H9 (cell line): Measurements from ENCODE around the gene MYL9. TPM values are rescaled to one million over a fixed set of nuclear protein-coding genes. Genes with fewer than 3 reads are reported as not detected.
"Not testable (repeated sequence)": the region's sequence is repeated elsewhere in the genome, so short reads cannot be mapped to it uniquely, and the experiment has no call there.

Experiments
- DNase-seq: peaks from one replicate; pipeline ENCODE4 v3.0.0-alpha.2; 2017
- H2AFZ ChIP-seq: one replicate; pipeline ENCODE4 v1.6.1; 2013; ENCODE audit warnings: mild to moderate bottlenecking, low read length, control low read depth, moderate library complexity
- H2AK5ac ChIP-seq: 2 replicates; pipeline ENCODE4 v1.6.1; 2013; ENCODE audit warnings: low read length, control low read depth, mixed read lengths; ENCODE audit not compliant: insufficient read length
- H2BK120ac ChIP-seq: one replicate; pipeline ENCODE4 v1.6.1; 2013; ENCODE audit warnings: low read depth, mild to moderate bottlenecking, low read length, control low read depth, inconsistent platforms; ENCODE audit not compliant: poor library complexity, severe bottlenecking
- H2BK12ac ChIP-seq: 2 replicates; pipeline ENCODE4 v1.6.1; 2013; ENCODE audit warnings: low read length, control low read depth, mixed read lengths, low read depth; ENCODE audit not compliant: insufficient read length
- H2BK15ac ChIP-seq: 2 replicates; pipeline ENCODE4 v1.6.1; 2013; ENCODE audit warnings: low read depth, low read length, control low read depth
- H2BK20ac ChIP-seq: one replicate; pipeline ENCODE4 v1.6.1; 2013; ENCODE audit warnings: low read depth, mild to moderate bottlenecking, low read length, control low read depth, inconsistent platforms; ENCODE audit not compliant: poor library complexity, severe bottlenecking
- H2BK5ac ChIP-seq: 2 replicates; pipeline ENCODE4 v1.6.1; 2013; ENCODE audit warnings: low read length, control low read depth, mixed read lengths; ENCODE audit not compliant: insufficient read length
- H3K14ac ChIP-seq: 2 replicates; pipeline ENCODE4 v1.6.1; 2013; ENCODE audit warnings: low read length, control low read depth; ENCODE audit not compliant: insufficient read depth
- H3K18ac ChIP-seq: 2 replicates; pipeline ENCODE4 v1.6.1; 2013; ENCODE audit warnings: low read depth, mild to moderate bottlenecking, mixed read lengths, low read length, control low read depth; ENCODE audit not compliant: insufficient read length
- H3K23ac ChIP-seq: 2 replicates; pipeline ENCODE4 v1.6.1; 2013; ENCODE audit warnings: low read length, control low read depth, mixed read lengths, low read depth; ENCODE audit not compliant: insufficient read length
- H3K23me2 ChIP-seq: 2 replicates; pipeline ENCODE4 v1.6.1; 2013; ENCODE audit warnings: low read depth, mild to moderate bottlenecking, mixed read lengths, low read length, control low read depth; ENCODE audit not compliant: insufficient read length, poor library complexity, severe bottlenecking
- H3K27ac ChIP-seq: 2 replicates; pipeline ENCODE4 v1.5.1; 2013; ENCODE audit warnings: low read length, control low read depth, mixed read lengths, low read depth; ENCODE audit not compliant: insufficient read length
- H3K27me3 ChIP-seq: 2 replicates; pipeline ENCODE4 v1.6.1; 2013; ENCODE audit warnings: low read length, control low read depth, inconsistent platforms; ENCODE audit not compliant: insufficient read depth
- H3K4ac ChIP-seq: 2 replicates; pipeline ENCODE4 v1.6.1; 2013; ENCODE audit warnings: low read depth, mild to moderate bottlenecking, control low read depth, inconsistent platforms, low read length, moderate library complexity
- H3K4me1 ChIP-seq: 2 replicates; pipeline ENCODE4 v1.6.1; 2013; ENCODE audit warnings: low read length, control low read depth, inconsistent platforms; ENCODE audit not compliant: insufficient read depth
- H3K4me2 ChIP-seq: 2 replicates; pipeline ENCODE4 v1.6.1; 2013; ENCODE audit warnings: low read length, control low read depth, mixed read lengths; ENCODE audit not compliant: insufficient read length, insufficient read depth
- H3K56ac ChIP-seq: 2 replicates; pipeline ENCODE4 v1.6.1; 2013; ENCODE audit warnings: low read depth, mild to moderate bottlenecking, mixed read lengths, low read length, control low read depth; ENCODE audit not compliant: insufficient read length
- H3K79me1 ChIP-seq: 2 replicates; pipeline ENCODE4 v1.6.1; 2013; ENCODE audit warnings: low read depth, mild to moderate bottlenecking, moderate library complexity, low read length, control low read depth, inconsistent platforms; ENCODE audit not compliant: insufficient read depth, poor library complexity, severe bottlenecking
- H3K79me2 ChIP-seq: 2 replicates; pipeline ENCODE4 v1.6.1; 2013; ENCODE audit warnings: low read length, control low read depth, inconsistent platforms; ENCODE audit not compliant: insufficient read depth
- H3K9ac ChIP-seq: 2 replicates; pipeline ENCODE4 v1.6.1; 2013; ENCODE audit warnings: low read length, control low read depth, mixed read lengths; ENCODE audit not compliant: insufficient read length; ENCODE audit errors: extremely low read depth
- H3K9me3 ChIP-seq: one replicate; pipeline ENCODE4 v1.6.1; 2013; ENCODE audit warnings: low read depth, low read length, inconsistent platforms; ENCODE audit not compliant: control insufficient read depth
- H3T11ph ChIP-seq: one replicate; pipeline ENCODE4 v1.6.1; 2013; ENCODE audit warnings: mild to moderate bottlenecking, low read length, control low read depth, inconsistent platforms
- H4K20me1 ChIP-seq: one replicate; pipeline ENCODE4 v1.6.1; 2013; ENCODE audit not compliant: control insufficient read depth, insufficient read length, insufficient read depth
- H4K5ac ChIP-seq: 2 replicates; pipeline ENCODE4 v1.6.1; 2013; ENCODE audit warnings: low read depth, mild to moderate bottlenecking, mixed read lengths, low read length, control low read depth; ENCODE audit not compliant: insufficient read length
- H4K8ac ChIP-seq: replicated peaks from 2 replicates; pipeline ENCODE4 v1.6.1; 2013; ENCODE audit warnings: low read length, control low read depth, mixed read lengths, low read depth; ENCODE audit not compliant: insufficient read length
- H4K91ac ChIP-seq: 2 replicates; pipeline ENCODE4 v1.6.1; 2013; ENCODE audit warnings: low read depth, mild to moderate bottlenecking, moderate library complexity, mixed read lengths, low read length, control low read depth; ENCODE audit not compliant: insufficient read length
- H3K27ac Mint-ChIP-seq, 3 experiments: 2 replicates in 2 of 3; 3 replicates in 1 of 3; pipeline ENCODE4 v1.8.0; 2020 to 2021; ENCODE audit warnings: mixed read lengths in 3 of 3, mild to moderate bottlenecking in 1 of 3, moderate library complexity in 1 of 3
- H3K27me3 Mint-ChIP-seq: 2 replicates; pipeline ENCODE4 v1.8.0; 2021; ENCODE audit warnings: low read depth, mild to moderate bottlenecking, moderate library complexity, mixed read lengths
- H3K36me3 Mint-ChIP-seq, 3 experiments: 2 replicates in 2 of 3; 3 replicates in 1 of 3; pipeline ENCODE4 v1.8.0; 2020 to 2021; ENCODE audit warnings: low read depth in 3 of 3, mixed read lengths in 3 of 3; ENCODE audit not compliant: insufficient read depth in 1 of 3
- H3K4me1 Mint-ChIP-seq, 2 experiments: 2 replicates each; pipeline ENCODE4 v1.8.0; 2020; ENCODE audit warnings: mixed read lengths in 2 of 2
- H3K4me3 Mint-ChIP-seq, 2 experiments: 2 replicates in 1 of 2; 3 replicates in 1 of 2; pipeline ENCODE4 v1.8.0; 2020 to 2021; ENCODE audit warnings: mild to moderate bottlenecking in 2 of 2, mixed read lengths in 2 of 2, moderate library complexity in 1 of 2
- H3K9me3 Mint-ChIP-seq, 2 experiments: 2 replicates in 1 of 2; 3 replicates in 1 of 2; pipeline ENCODE4 v1.8.0; 2020; ENCODE audit warnings: mild to moderate bottlenecking in 2 of 2, mixed read lengths in 2 of 2, moderate library complexity in 1 of 2
- WGBS: extraction: QIAGEN DNeasy Blood & Tissue Kit; methylation state at CpG from one replicate; pipeline ENCODE4 v1.1.7; 2013; ENCODE audit warnings: missing lambda C conversion rate, low lambda C conversion rate, mixed read lengths; ENCODE audit not compliant: insufficient read length; ENCODE audit errors: extremely low coverage; 5-methylcytosine and 5-hydroxymethylcytosine counted together
- total RNA-seq: library from RNA; stranded (reverse); gene quantifications from 2 replicates; pipeline ENCODE4 v1.2.1, GENCODE V29; 2021
- TF ChIP-seq, protein P1 (sequence below): fragments of 200-600 bp; sonication (generic); conservative IDR thresholded peaks from 3 replicates; pipeline ENCODE4 v1.8.0; 2021; ENCODE audit warnings: antibody characterized with exemption, mild to moderate bottlenecking

MYL9 gene
- total RNA-seq, 1 experiment from 2014 or later: 218 TPM

DNA sequence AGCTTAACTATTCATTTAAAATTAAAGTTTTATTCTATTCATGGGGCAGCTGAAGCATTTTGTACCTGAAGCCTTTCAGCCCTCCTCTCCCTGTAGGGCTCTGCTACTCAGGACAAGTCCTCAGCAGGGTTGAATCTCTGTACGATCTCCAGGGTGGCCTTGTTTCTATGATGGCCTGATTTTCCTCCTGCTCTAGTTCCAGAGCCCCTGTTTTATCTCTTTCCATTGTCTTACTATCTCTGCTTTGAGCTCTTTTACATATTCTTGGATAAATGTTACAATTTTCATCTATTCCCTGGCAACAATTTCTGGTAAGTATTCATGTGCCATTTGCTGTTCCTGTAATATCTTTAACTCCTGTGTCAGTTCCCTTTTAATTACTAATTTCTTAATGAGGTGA, 19.8 kb upstream of the MYL9 start:
- Histone ChIP-seq H4K8ac (no peak overlapping the region), H3K23ac (no peak overlapping the region), H2BK12ac (no peak overlapping the region), H2BK120ac (no peak overlapping the region), H3K9ac (no peak overlapping the region), H3K27ac (no peak overlapping the region), H3K4me1 (no peaks in the 10 kb centered on the region), H3K4ac (no peak overlapping the region), H3K27me3 (no peaks in the 10 kb centered on the region), H3K79me1 (no peaks in the 10 kb centered on the region), H3K23me2 (no peaks in the 10 kb centered on the region), H2BK20ac (no peak overlapping the region), H2AK5ac (no peak overlapping the region), H2BK5ac (no peak overlapping the region), H4K5ac (no peak overlapping the region), H4K91ac (no peak overlapping the region), H2AFZ (no peak overlapping the region), H3K9me3 (no peaks in the 10 kb centered on the region), H3K4me2 (no peak overlapping the region), H4K20me1 (no peaks in the 10 kb centered on the region), H3K79me2 (no peaks in the 10 kb centered on the region), H3K18ac (no peak overlapping the region), H2BK15ac (no peak overlapping the region), H3K56ac (no peak overlapping the region), H3T11ph (no peak overlapping the region), H3K14ac (no peak overlapping the region)
- no peaks in the 10 kb centered on the region for H3K9me3 Mint-ChIP-seq
- no peaks in the 10 kb centered on the region; the same call in 1 of the 2 replicates for H3K27me3 Mint-ChIP-seq
- H3K27ac Mint-ChIP-seq: peak overlapping the region in 1 of 3 experiments; percentile 2; a peak in 3 of 7 replicates
- H3K4me1 Mint-ChIP-seq: peaks cover 0 to 3% of the 10 kb centered on the region in 2 experiments; a peak in 2 of 4 replicates
- H3K36me3 Mint-ChIP-seq: peaks cover 7 to 45% (median 38%) of the 10 kb centered on the region in 3 experiments
- TF ChIP-seq, protein P1, sequence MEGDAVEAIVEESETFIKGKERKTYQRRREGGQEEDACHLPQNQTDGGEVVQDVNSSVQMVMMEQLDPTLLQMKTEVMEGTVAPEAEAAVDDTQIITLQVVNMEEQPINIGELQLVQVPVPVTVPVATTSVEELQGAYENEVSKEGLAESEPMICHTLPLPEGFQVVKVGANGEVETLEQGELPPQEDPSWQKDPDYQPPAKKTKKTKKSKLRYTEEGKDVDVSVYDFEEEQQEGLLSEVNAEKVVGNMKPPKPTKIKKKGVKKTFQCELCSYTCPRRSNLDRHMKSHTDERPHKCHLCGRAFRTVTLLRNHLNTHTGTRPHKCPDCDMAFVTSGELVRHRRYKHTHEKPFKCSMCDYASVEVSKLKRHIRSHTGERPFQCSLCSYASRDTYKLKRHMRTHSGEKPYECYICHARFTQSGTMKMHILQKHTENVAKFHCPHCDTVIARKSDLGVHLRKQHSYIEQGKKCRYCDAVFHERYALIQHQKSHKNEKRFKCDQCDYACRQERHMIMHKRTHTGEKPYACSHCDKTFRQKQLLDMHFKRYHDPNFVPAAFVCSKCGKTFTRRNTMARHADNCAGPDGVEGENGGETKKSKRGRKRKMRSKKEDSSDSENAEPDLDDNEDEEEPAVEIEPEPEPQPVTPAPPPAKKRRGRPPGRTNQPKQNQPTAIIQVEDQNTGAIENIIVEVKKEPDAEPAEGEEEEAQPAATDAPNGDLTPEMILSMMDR: no peak
- WGBS: no CpG with 5 or more reads among the region's 1 CpG
- H3K4me3 Mint-ChIP-seq: no peak overlapping the region
- no peak for DNase-seq

DNA sequence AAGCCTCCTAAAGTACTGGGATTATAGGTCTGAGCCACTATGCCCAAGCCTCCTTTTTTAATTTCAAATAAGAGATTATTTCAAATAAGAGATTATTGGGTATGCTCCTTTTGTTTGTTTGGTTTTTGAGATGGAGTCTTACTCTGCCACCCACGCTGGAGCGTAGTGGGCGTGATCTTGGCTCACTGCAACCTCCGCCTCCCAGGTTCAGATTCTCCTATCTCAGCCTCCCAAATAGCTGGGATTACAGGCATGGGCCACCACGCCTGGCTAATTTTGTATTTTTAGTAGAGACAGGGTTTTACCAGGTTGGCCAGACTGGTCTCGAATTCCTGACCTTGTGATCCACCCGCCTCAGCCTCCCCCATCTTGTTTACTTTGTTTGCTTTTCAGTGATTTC, 18.9 kb upstream of the MYL9 start:
- H2BK20ac ChIP-seq, H3K4me1 Mint-ChIP-seq, H3T11ph ChIP-seq, H3K4me1 ChIP-seq, H3K4me3 Mint-ChIP-seq, H2AK5ac ChIP-seq, H3K9ac ChIP-seq, H4K5ac ChIP-seq, H4K20me1 ChIP-seq, H2BK5ac ChIP-seq, H3K9me3 ChIP-seq, H3K23ac ChIP-seq, H2BK12ac ChIP-seq, H3K18ac ChIP-seq, H4K8ac ChIP-seq, H2AFZ ChIP-seq, H3K79me2 ChIP-seq, H3K9me3 Mint-ChIP-seq, H2BK120ac ChIP-seq, DNase-seq, H3K56ac ChIP-seq, H3K27ac ChIP-seq, H3K23me2 ChIP-seq, H3K79me1 ChIP-seq, H3K14ac ChIP-seq, H3K4ac ChIP-seq, H3K27me3 Mint-ChIP-seq, H3K4me2 ChIP-seq, H2BK15ac ChIP-seq, H4K91ac ChIP-seq, H3K27me3 ChIP-seq: not testable (repeated sequence)
- H3K27ac Mint-ChIP-seq: peak overlapping the region in 1 of 3 experiments; percentile 44; a peak in 2 of 7 replicates
- WGBS: no CpG with 5 or more reads among the region's 7 CpGs
- H3K36me3 Mint-ChIP-seq: peaks cover 12 to 54% (median 46%) of the 10 kb centered on the region in 3 experiments
